GM10248 (cell line): ENCODE results near the gene UNCX.

ENCODE experiments used
- CTCF ChIA-PET: fragments of 300-600 bp; sonication (Branson Sonifier 250); formaldehyde crosslinking; extraction: SDS; loops from one replicate; lab custom pipeline; 2021; ENCODE audit warnings: antibody characterized with exemption; lab: Yijun Ruan, JAX
- POLR2A ChIA-PET: fragments of 350-650 bp; sonication (Branson Sonifier 250); formaldehyde crosslinking; extraction: SDS; loops from one replicate; lab custom pipeline; 2020; ENCODE audit warnings: antibody characterized with exemption; lab: Yijun Ruan, JAX
- DNase-seq: peaks from one replicate; pipeline ENCODE4 v3.0.0; 2012; ENCODE audit errors: extremely low spot score
- CTCF ChIP-seq: IDR thresholded peaks from 2 replicates; pipeline ENCODE4 v1.5.1; 2012; ENCODE audit warnings: mild to moderate bottlenecking, low read depth; ENCODE audit errors: extremely low read depth, missing control alignments, control extremely low read depth

Gene UNCX

DNA sequence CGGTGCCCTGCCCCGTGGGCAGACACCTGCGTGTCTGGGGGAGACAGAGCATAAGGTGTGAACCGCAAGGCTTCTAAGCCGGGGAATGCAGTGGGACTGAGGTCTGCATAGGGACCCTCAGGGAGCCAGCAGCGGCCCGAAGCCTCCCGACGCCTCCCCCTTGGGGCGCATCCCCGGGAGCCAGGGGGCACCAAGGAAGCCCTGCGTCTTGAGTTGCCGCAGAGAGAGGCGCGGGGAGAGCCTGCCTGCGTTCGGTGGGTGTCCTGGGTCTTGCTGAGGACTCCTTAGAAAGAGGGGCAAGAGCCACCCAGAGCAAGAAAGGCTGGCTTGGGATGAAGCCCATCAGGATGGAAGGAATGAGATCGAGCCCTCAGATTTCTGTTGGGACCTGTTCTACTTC, 18.2 kb upstream of the UNCX start:
- TF ChIP-seq CTCF: no peak
- DNase-seq: no peak
- POLR2A ChIA-PET: no interaction called here
- CTCF ChIA-PET: interaction anchor here (1.0 kb wide), 1 partner anchor 39 kb away, joined by 3 read pairs; no protein-coding TSS in a partner anchor

- POLR2A ChIA-PET: no interaction called here
- no peak for DNase-seq
- CTCF ChIA-PET: no interaction called here
- no peak for TF ChIP-seq CTCF
Observed at GRCh38 chr7:1218541-1219165, 14.0 kb upstream of the UNCX start.

GRCh38 chr7:1219498-1219897, 13.2 kb upstream of the UNCX start:
- POLR2A ChIA-PET: interaction anchor here (0.6 kb wide), 1 partner anchor 78 kb away, joined by 3 read pairs; no protein-coding TSS in a partner anchor
- no peak for DNase-seq
- no peak for TF ChIP-seq CTCF
- CTCF ChIA-PET: interaction anchor here (1.1 to 1.7 kb wide), 2 partner anchors 42 to 213 kb away, joined by 3 read pairs; no protein-coding TSS in a partner anchor

DNA sequence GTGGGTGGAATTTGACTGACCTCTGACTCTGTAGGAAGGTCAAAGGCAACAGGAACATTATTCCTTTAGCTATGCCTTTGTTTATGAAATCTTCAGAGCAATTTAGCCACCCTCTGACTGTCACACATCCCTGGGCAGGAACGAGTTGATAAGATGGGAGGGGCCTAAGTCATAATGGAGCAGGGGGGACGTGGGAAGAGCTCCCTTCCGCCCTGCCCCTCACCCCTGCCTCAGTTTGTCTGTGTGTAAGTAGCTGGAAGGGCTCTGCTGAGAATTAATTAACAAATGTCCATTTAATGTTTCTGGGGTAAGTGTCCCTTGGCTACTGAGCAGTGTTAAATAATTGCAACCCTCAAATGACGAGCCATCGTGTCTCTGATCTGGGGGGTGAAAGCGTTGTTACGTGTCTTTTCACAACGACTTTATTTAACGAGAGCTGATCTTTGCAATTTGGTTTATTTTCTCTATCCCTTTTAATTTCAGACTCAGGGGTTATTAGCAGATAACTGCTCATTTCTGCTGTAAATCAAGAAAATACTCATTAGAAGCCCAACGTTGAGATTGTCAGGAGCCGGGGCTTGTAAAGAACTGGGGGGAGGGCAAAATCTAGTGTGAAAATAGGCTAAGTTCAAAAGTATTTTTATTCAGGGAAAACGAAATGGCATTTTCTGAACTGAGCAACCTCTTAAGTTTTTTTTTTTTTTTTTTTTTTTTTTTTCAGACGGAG, 12.5 kb upstream of the UNCX start:
- POLR2A ChIA-PET: interaction anchor here (0.6 kb wide), 1 partner anchor 78 kb away, joined by 3 read pairs; no protein-coding TSS in a partner anchor
- no peak for TF ChIP-seq CTCF
- DNase-seq: no peak
- CTCF ChIA-PET: interaction anchor here (1.1 to 1.7 kb wide), 2 partner anchors 43 to 212 kb away, joined by 3 read pairs; no protein-coding TSS in a partner anchor

GRCh38 chr7:1220977-1221745, 11.5 kb upstream of the UNCX start:
- DNase-seq: no peak
- ChIA-PET POLR2A (no interaction called here), CTCF (interaction anchor here (1.0 to 7.3 kb wide), 4 partner anchors 30 to 253 kb away, joined by 3 to 43 read pairs (median 4); no protein-coding TSS in a partner anchor)
- no peak for TF ChIP-seq CTCF
